ENCODE measurements around the gene AOPEP. TPM values are rescaled to one million over a fixed set of nuclear protein-coding genes. Genes with fewer than 3 reads are reported as not detected.

AOPEP gene
- total and polyA plus RNA-seq, 7 donors, result 28.0 to 490 (median 184) TPM

GRCh38 chr9:94818178-94818541, 91.7 kb downstream of the AOPEP start:
- H3K4me3 ChIP-seq, result no peak overlapping the region
- H3K4me1 ChIP-seq, result peaks cover 0 to 4% (median 3%) of the 10 kb centered on the region in 4 donors
- TF ChIP-seq CTCF (IDR thresholded peaks at IDR 0.05), result no peak
- no peak for TF ChIP-seq EP300 (IDR thresholded peaks at IDR 0.05)
- TF ChIP-seq POLR2AphosphoS5 (IDR thresholded peaks at IDR 0.05), result no peak
- TF ChIP-seq POLR2A (IDR thresholded peaks at IDR 0.05), result no peak
- DNase-seq, result no peak
- H3K36me3 ChIP-seq, result no peaks in the 10 kb centered on the region
- WGBS, 2 donors, result 92 to 93% methylated on average over 2 of the region's 2 CpGs
- intact Hi-C loops (cut with DNase I), result no loop called here
- H3K9me3 ChIP-seq, result no peaks in the 10 kb centered on the region
- H3K27ac ChIP-seq, result no peak overlapping the region
- H3K27me3 ChIP-seq, result no peaks in the 10 kb centered on the region

GRCh38 chr9:94819161-94819687, 92.7 kb downstream of the AOPEP start:
- intact Hi-C loops (cut with DNase I), result no loop called here

GRCh38 chr9:94821098-94821887, 94.8 kb downstream of the AOPEP start:
- H3K4me3 ChIP-seq, result no peak overlapping the region
- DNase-seq, result no peak
- H3K27ac ChIP-seq, result peak overlapping the region in 2 of 4 donors; percentile 42 to 47
- WGBS, 2 donors, result 89 to 95% methylated on average over 3 of the region's 3 CpGs
- H3K36me3 ChIP-seq, result no peaks in the 10 kb centered on the region
- peaks cover 0 to 22% (median 16%) of the 10 kb centered on the region in 4 donors for H3K4me1 ChIP-seq
- no peaks in the 10 kb centered on the region for H3K27me3 ChIP-seq
- TF ChIP-seq EP300 (IDR thresholded peaks at IDR 0.05) (no peak), POLR2AphosphoS5 (IDR thresholded peaks at IDR 0.05) (no peak), CTCF (IDR thresholded peaks at IDR 0.05) (no peak), POLR2A (IDR thresholded peaks at IDR 0.05) (no peak)
- H3K9me3 ChIP-seq, result no peaks in the 10 kb centered on the region
- intact Hi-C loops (cut with DNase I), result no loop called here

More at GRCh38 chr9:94819161-94819687, 92.7 kb downstream of the AOPEP start:
- WGBS, 2 donors, result 78 to 80% methylated on average over 8 of the region's 8 CpGs
- no peaks in the 10 kb centered on the region for H3K36me3 ChIP-seq
- TF ChIP-seq EP300 (IDR thresholded peaks at IDR 0.05), result no peak
- TF ChIP-seq CTCF (IDR thresholded peaks at IDR 0.05), result no peak
- TF ChIP-seq POLR2A (IDR thresholded peaks at IDR 0.05), result no peak
- no peak for TF ChIP-seq POLR2AphosphoS5 (IDR thresholded peaks at IDR 0.05)
- peaks cover 0 to 1% (median 0%) of the 10 kb centered on the region in 4 donors for H3K4me1 ChIP-seq
- peak overlapping the region in 2 of 4 donors; percentile 9 to 38 for H3K27ac ChIP-seq
- no peak overlapping the region for H3K4me3 ChIP-seq
- no peaks in the 10 kb centered on the region for H3K9me3 ChIP-seq
- H3K27me3 ChIP-seq, result no peaks in the 10 kb centered on the region
- no peak for DNase-seq

- Histone ChIP-seq H3K9me3 (no peaks in the 10 kb centered on the region), H3K27me3 (no peaks in the 10 kb centered on the region), H3K36me3 (no peaks in the 10 kb centered on the region), H3K4me1 (peaks cover 0 to 32% (median 21%) of the 10 kb centered on the region in 4 donors), H3K27ac (peak overlapping the region in 3 of 4 donors; percentile 22 to 47 (median 42)), H3K4me3 (no peak overlapping the region)
- 53 to 70% methylated on average over 2 of the region's 2 CpGs for WGBS, 2 donors
- DNase-seq, result no peak
- intact Hi-C loops (cut with DNase I), result no loop called here
- TF ChIP-seq CTCF (IDR thresholded peaks at IDR 0.05) (no peak), EP300 (IDR thresholded peaks at IDR 0.05) (no peak), POLR2AphosphoS5 (IDR thresholded peaks at IDR 0.05) (no peak), POLR2A (IDR thresholded peaks at IDR 0.05) (no peak)
Observed at GRCh38 chr9:94822273-94822672, 95.8 kb downstream of the AOPEP start.

Measured in sigmoid colon (tissue), 7 donors.